NT2/D1 (cell line): ENCODE results near the gene INTS7.

Experiments used
- YY1 ChIP-seq: IDR thresholded peaks from 2 replicates; pipeline ENCODE4 v1.6.1; 2011; ENCODE audit not compliant: insufficient read length, insufficient read depth
- ZNF274 ChIP-seq: IDR thresholded peaks from 2 replicates; pipeline ENCODE4 v1.6.1; 2011; ENCODE audit warnings: mild to moderate bottlenecking, low read depth, low read length

DNA sequence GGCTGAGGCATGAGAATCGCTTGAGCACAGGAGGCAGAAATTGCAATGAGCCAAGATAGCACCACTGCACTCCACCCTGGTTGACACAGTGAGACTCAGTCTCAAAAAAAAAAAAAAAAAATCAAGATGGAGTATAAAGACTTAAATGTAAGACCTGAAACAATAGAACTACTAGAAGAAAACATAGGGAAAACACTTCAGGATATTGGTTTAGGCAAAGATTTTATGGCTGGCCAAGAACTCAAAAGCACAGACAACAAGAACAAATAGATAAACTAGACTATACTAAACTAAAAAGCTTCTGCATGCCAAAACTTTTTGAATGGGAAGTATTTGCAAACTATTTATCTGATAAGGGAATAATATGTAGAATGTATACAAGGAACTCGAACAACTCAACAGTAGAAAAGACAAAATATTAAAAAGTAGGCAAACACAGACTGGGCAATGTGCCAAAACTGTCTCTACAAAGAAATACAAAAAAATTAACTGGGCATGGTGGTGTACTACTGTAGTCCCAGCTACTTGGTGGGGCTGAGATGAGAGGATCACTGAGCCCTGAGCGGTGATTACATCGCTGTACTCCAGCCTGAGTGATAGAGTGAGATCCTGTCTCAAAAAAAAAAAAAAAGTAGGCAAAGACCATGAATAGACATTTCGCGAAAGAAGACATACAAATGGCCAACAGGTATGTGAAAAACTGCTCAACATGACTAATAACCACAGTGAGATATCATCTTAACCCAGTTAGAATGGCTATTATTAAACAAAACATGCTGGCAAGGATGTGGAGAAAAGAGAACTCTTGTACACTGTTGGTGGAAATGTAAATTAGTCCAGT, 25.5 kb upstream of the INTS7 start:
- TF ChIP-seq YY1 (no peak), ZNF274 (no peak)
